Activated B cell treated with CpG ODN at 0.5 μM for 24 hours (primary cell): ENCODE measurements around the gene MT1H. TPM values are rescaled to one million over a fixed set of nuclear protein-coding genes. Genes with fewer than 3 reads are reported as not detected.
"Not testable (repeated sequence)": the region's sequence is repeated elsewhere in the genome, so short reads cannot be mapped to it uniquely, and the experiment has no call there.

ENCODE experiments used
- ATAC-seq: fragments of 200-7000 bp; cut with Tn5 transposase; one replicate; pipeline ENCODE4 v1.10.0; 2021; ENCODE audit warnings: low read depth, mild to moderate bottlenecking, moderate library complexity
- CTCF ChIA-PET: fragments of 350-600 bp; sonication (Branson Sonifier 250); formaldehyde crosslinking; loops from one replicate; lab custom pipeline; 2021; ENCODE audit warnings: antibody characterized with exemption; lab: Charles Lee
- POLR2A ChIA-PET: fragments of 350-600 bp; sonication (Branson Sonifier 250); formaldehyde crosslinking; loops from one replicate; lab custom pipeline; 2021; ENCODE audit warnings: antibody characterized with exemption; lab: Charles Lee
- DNase-seq: peaks from one replicate; pipeline ENCODE4 v3.0.0; 2022
- H3K27ac Mint-ChIP-seq: one replicate; pipeline ENCODE4 v1.8.0; 2020; ENCODE audit warnings: mixed read lengths
- H3K27me3 Mint-ChIP-seq: one replicate; pipeline ENCODE4 v1.8.0; 2021; ENCODE audit warnings: mixed read lengths
- H3K36me3 Mint-ChIP-seq: one replicate; pipeline ENCODE4 v1.8.0; 2021; ENCODE audit warnings: low read depth, mixed read lengths
- H3K4me1 Mint-ChIP-seq: one replicate; pipeline ENCODE4 v1.8.0; 2021; ENCODE audit warnings: mixed read lengths
- H3K4me3 Mint-ChIP-seq: one replicate; pipeline ENCODE4 v1.8.0; 2020; ENCODE audit warnings: mild to moderate bottlenecking, mixed read lengths
- H3K9me3 Mint-ChIP-seq: one replicate; pipeline ENCODE4 v1.8.0; 2020; ENCODE audit warnings: mixed read lengths
- intact Hi-C: fragments of 100-400 bp; cut with micrococcal nuclease; formaldehyde crosslinking; loops from one replicate; pipeline ENCODE4 v1.15.1; 2024
- total RNA-seq: library from RNA; stranded (reverse); gene quantifications from 2 replicates; pipeline ENCODE4 v1.2.3, GENCODE V29; 2022
- TF ChIP-seq, protein P1 (sequence below): fragments of 200-600 bp; IDR thresholded peaks from one replicate; pipeline ENCODE4 v1.8.0; 2022; ENCODE audit warnings: antibody characterized with exemption, mild to moderate bottlenecking

MT1H gene
- total RNA-seq, 1 donor from 2014 or later, result 1.3 TPM

DNA sequence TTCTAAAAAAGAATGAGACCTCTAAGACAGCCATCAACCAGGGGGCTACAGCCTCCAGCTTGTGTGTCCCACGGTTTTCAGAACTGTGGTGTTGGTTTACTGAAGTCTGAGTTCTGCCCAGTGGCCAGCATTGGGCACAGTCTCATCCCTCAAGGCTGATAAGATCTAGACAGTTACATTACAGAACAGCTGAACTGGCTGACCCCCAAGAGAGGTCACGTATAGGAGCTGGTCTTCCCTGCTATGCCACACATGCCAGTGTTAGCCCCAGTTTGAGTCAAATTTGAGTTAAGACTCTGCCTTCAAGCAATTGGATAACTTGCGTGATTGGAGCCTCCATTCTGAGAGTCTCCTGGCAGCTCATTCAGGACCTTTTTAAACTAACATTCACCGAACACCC is 45.5 kb downstream of the MT1H start:
- DNase-seq, result no peak
- TF ChIP-seq, protein P1, sequence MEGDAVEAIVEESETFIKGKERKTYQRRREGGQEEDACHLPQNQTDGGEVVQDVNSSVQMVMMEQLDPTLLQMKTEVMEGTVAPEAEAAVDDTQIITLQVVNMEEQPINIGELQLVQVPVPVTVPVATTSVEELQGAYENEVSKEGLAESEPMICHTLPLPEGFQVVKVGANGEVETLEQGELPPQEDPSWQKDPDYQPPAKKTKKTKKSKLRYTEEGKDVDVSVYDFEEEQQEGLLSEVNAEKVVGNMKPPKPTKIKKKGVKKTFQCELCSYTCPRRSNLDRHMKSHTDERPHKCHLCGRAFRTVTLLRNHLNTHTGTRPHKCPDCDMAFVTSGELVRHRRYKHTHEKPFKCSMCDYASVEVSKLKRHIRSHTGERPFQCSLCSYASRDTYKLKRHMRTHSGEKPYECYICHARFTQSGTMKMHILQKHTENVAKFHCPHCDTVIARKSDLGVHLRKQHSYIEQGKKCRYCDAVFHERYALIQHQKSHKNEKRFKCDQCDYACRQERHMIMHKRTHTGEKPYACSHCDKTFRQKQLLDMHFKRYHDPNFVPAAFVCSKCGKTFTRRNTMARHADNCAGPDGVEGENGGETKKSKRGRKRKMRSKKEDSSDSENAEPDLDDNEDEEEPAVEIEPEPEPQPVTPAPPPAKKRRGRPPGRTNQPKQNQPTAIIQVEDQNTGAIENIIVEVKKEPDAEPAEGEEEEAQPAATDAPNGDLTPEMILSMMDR, result no peak
- peaks cover 2% of the 10 kb centered on the region for H3K27me3 Mint-ChIP-seq
- no peaks in the 10 kb centered on the region for H3K9me3 Mint-ChIP-seq
- H3K27ac Mint-ChIP-seq, result no peak overlapping the region
- no peaks in the 10 kb centered on the region for H3K36me3 Mint-ChIP-seq
- intact Hi-C loops, result no loop called here
- ChIA-PET POLR2A (no interaction called here), CTCF (no interaction called here)
- H3K4me1 Mint-ChIP-seq, result no peaks in the 10 kb centered on the region
- no peak overlapping the region for H3K4me3 Mint-ChIP-seq
- no peak for ATAC-seq

DNA sequence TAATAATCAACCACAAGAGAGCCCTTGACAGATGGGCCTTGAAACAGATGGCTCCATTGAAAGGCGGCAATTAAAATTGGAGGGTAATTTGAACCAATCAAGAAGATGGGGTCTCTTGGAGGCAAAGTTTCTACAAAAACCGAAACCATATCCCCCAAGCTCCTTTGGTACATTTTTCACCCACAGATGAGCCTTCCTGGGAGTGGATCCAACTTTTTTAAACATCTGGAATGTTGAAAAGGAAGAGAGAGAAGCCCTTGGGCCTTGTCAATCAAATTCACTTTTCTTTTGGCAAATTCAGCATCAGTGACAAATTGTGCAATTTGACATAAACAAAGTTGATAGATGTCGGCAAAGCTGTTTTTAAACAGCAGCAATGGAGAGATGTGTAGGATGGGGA is 47.1 kb downstream of the MT1H start:
- H3K4me1 Mint-ChIP-seq, result no peaks in the 10 kb centered on the region
- peaks cover 6% of the 10 kb centered on the region for H3K27me3 Mint-ChIP-seq
- TF ChIP-seq, protein P1, result no peak
- H3K27ac Mint-ChIP-seq, result no peak overlapping the region
- DNase-seq (no peak), ATAC-seq (no peak)
- H3K36me3 Mint-ChIP-seq, result no peaks in the 10 kb centered on the region
- ChIA-PET CTCF (no interaction called here), POLR2A (no interaction called here)
- no peaks in the 10 kb centered on the region for H3K9me3 Mint-ChIP-seq
- no peak overlapping the region for H3K4me3 Mint-ChIP-seq
- intact Hi-C loops, result no loop called here

DNA sequence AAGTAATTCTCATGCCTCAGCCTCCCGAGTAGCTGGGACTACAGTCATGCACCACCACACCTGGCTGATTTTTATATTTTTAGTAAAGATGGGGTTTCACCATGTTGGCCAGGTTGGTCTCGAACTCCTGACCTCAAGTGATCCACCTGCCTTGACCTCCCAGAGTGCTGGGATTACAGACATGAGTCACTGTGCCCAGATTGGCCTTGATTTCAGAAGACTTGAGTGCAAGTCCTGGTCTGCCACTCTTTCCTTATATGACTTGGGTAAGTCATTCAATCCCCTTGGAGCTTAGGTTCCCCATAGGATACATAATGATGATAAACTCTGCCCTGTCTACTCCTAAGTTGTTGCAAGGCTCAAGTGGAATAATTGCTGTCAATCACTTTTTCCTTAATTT is 47.9 kb downstream of the MT1H start:
- H3K27ac Mint-ChIP-seq, ATAC-seq, H3K36me3 Mint-ChIP-seq, H3K4me1 Mint-ChIP-seq, intact Hi-C loops, H3K9me3 Mint-ChIP-seq, POLR2A ChIA-PET, H3K27me3 Mint-ChIP-seq, DNase-seq, H3K4me3 Mint-ChIP-seq: not testable (repeated sequence)
- CTCF ChIA-PET, result interaction anchor here (0.9 kb wide), 1 partner anchor 11 kb away, joined by 3 read pairs; no protein-coding TSS in a partner anchor

Other genes with a start within 250 kb of the MT1H start
- 118 and 134 TPM in 2 replicates for gene AMFR, start 244.3 kb upstream of the MT1H start, total RNA-seq
- 108 and 111 TPM in 2 replicates for gene NUDT21, start 218.5 kb upstream of the MT1H start, total RNA-seq
- gene OGFOD1, start 218.3 kb upstream of the MT1H start, total RNA-seq, result 45.6 and 51.8 TPM in 2 replicates
- 25.5 and 32.3 TPM in 2 replicates for gene BBS2, start 149.8 kb upstream of the MT1H start, total RNA-seq
- gene MT4, start 104.7 kb upstream of the MT1H start, total RNA-seq, result not detected in 2 replicates
- not detected in 2 replicates for gene MT3, start 80.3 kb upstream of the MT1H start, total RNA-seq
- 72.7 and 77.4 TPM in 2 replicates for gene MT2A, start 61.2 kb upstream of the MT1H start, total RNA-seq
- 2.8 and 4.2 TPM in 2 replicates for gene MT1E, start 44.0 kb upstream of the MT1H start, total RNA-seq
- not detected in 2 replicates for gene MT1M, start 37.2 kb upstream of the MT1H start, total RNA-seq
- not detected in 2 replicates for gene MT1A, start 31.1 kb upstream of the MT1H start, total RNA-seq
- gene MT1B, start 17.9 kb upstream of the MT1H start, total RNA-seq, result not detected in 2 replicates
- gene MT1F, start 11.9 kb upstream of the MT1H start, total RNA-seq, result 21.4 and 22.8 TPM in 2 replicates
- 0.69 TPM in 1 of 2 replicates, not detected in the other for gene MT1G, start 1.7 kb upstream of the MT1H start, total RNA-seq
- gene MT1X, start 12.7 kb downstream of the MT1H start, total RNA-seq, result 36.3 and 48.9 TPM in 2 replicates
- gene NUP93, start 60.3 kb downstream of the MT1H start, total RNA-seq, result 104 and 111 TPM in 2 replicates
- gene SLC12A3, start 195.4 kb downstream of the MT1H start, total RNA-seq, result 3.8 and 5.0 TPM in 2 replicates